A549 (cell line): ENCODE data around the gene MRPL27. TPM values are rescaled to one million over a fixed set of nuclear protein-coding genes. Genes with fewer than 3 reads are reported as not detected.

Experiments
- ATAC-seq, 2 experiments: fragments of 200-7000 bp in 1 of 2; fragments of >200 bp in 1 of 2; cut with Nextera tagmentation in 1 of 2; cut with Tn5 transposase in 1 of 2; 3 replicates each; pipeline versions ENCODE4 v1.8.0 to v1.9.1; 2018 to 2020; ENCODE audit warnings: mild to moderate bottlenecking in 1 of 2, moderate library complexity in 1 of 2
- CTCF ChIA-PET: fragments of 300-600 bp; sonication (Branson Sonifier 250); formaldehyde crosslinking; extraction: SDS; loops from one replicate; lab custom pipeline; 2021; ENCODE audit warnings: antibody characterized with exemption, inconsistent platforms; lab: Yijun Ruan, JAX
- POLR2A ChIA-PET: fragments of 350-600 bp; formaldehyde crosslinking; extraction: SDS; loops from one replicate; lab custom pipeline; 2021; ENCODE audit warnings: antibody characterized with exemption, inconsistent platforms; lab: Yijun Ruan, JAX
- DNase-seq, 2 experiments: peaks; one replicate each; pipeline versions ENCODE4 v3.0.0 to v3.0.0-alpha.2; 2011 to 2016; ENCODE audit warnings: low read depth in 1 of 2, low spot score in 1 of 2
- FAIRE-seq: peaks from 2 replicates; lab custom pipeline; 2011; peaks lifted over from hg19 to GRCh38; lab: Jason Lieb, UNC
- H3K27ac ChIP-seq, 2 experiments: fragments of >200 bp; sonication (Bioruptor Twin); formaldehyde crosslinking; 3 replicates each; pipeline ENCODE4 v1.5.1; 2016 to 2017
- H3K4me1 ChIP-seq: fragments of >200 bp; sonication (Bioruptor Twin); formaldehyde crosslinking; 3 replicates; pipeline ENCODE4 v1.6.1; 2016
- H3K4me2 ChIP-seq: fragments of >200 bp; sonication (Bioruptor Twin); formaldehyde crosslinking; 3 replicates; pipeline ENCODE4 v1.6.1; 2016
- H3K4me3 ChIP-seq: fragments of >200 bp; sonication (Bioruptor Twin); formaldehyde crosslinking; 3 replicates; pipeline ENCODE4 v1.5.1; 2016
- H3K9me3 ChIP-seq: fragments of >200 bp; sonication (Bioruptor Twin); formaldehyde crosslinking; 3 replicates; pipeline ENCODE4 v1.6.1; 2016
- CEBPB ChIP-seq, 2 experiments: fragments of >200 bp in 1 of 2; sonication (Bioruptor Twin) in 1 of 2; formaldehyde crosslinking in 1 of 2; IDR thresholded peaks; 2 replicates each; pipeline ENCODE4 v1.6.1; 2012 to 2016
- CHD2 ChIP-seq: fragments of 150-350 bp; IDR thresholded peaks from 2 replicates; pipeline ENCODE4 v1.6.1; 2014; ENCODE audit warnings: low read length; ENCODE audit not compliant: partially characterized antibody
- CHD4 ChIP-seq: fragments of 200-600 bp; sonication (generic); IDR thresholded peaks from 2 replicates; pipeline ENCODE4 v1.6.1; 2016; ENCODE audit warnings: antibody characterized with exemption, mild to moderate bottlenecking, borderline replicate concordance
- CTCF ChIP-seq: fragments of >200 bp; sonication (Bioruptor Twin); formaldehyde crosslinking; IDR thresholded peaks from 3 replicates; pipeline ENCODE4 v1.5.1; 2016
- ESRRA ChIP-seq: fragments of 150-350 bp; IDR thresholded peaks from 2 replicates; pipeline ENCODE4 v1.6.1; 2014; ENCODE audit warnings: mild to moderate bottlenecking, low read length, borderline replicate concordance
- FOSB ChIP-seq: fragments of 250-450 bp; sonication (Bioruptor Pico); IDR thresholded peaks from 2 replicates; pipeline ENCODE4 v1.5.0; 2020; ENCODE audit warnings: mild to moderate bottlenecking, moderate library complexity
- GATA3 ChIP-seq: IDR thresholded peaks from 2 replicates; pipeline ENCODE4 v1.6.1; 2012; ENCODE audit warnings: borderline replicate concordance
- HOXA7 ChIP-seq: fragments of 250-450 bp; sonication (Bioruptor Pico); IDR thresholded peaks from 2 replicates; pipeline ENCODE4 v1.5.0; 2020; ENCODE audit warnings: mild to moderate bottlenecking, moderate library complexity
- JUNB ChIP-seq: fragments of >200 bp; sonication (Bioruptor Twin); formaldehyde crosslinking; IDR thresholded peaks from 2 replicates; pipeline ENCODE4 v1.6.1; 2016
- KDM1A ChIP-seq: fragments of 200-600 bp; sonication (generic); IDR thresholded peaks from 2 replicates; pipeline ENCODE4 v1.6.1; 2016; ENCODE audit warnings: low read depth, mild to moderate bottlenecking
- MAFK ChIP-seq: fragments of 450-650 bp; IDR thresholded peaks from 2 replicates; pipeline ENCODE4 v1.6.1; 2014; ENCODE audit not compliant: partially characterized antibody
- NFE2L2 ChIP-seq: fragments of 150-350 bp; conservative IDR thresholded peaks from 2 replicates; pipeline ENCODE4 v1.6.1; 2014; ENCODE audit warnings: low read length
- NR3C1 ChIP-seq: fragments of >200 bp; sonication (Bioruptor Twin); formaldehyde crosslinking; IDR thresholded peaks from 3 replicates; pipeline ENCODE4 v1.6.1; 2017
- PBX3 ChIP-seq: IDR thresholded peaks from 2 replicates; pipeline ENCODE4 v1.6.1; 2012
- PHF8 ChIP-seq: fragments of 200-600 bp; sonication (generic); IDR thresholded peaks from 2 replicates; pipeline ENCODE4 v1.6.1; 2016; ENCODE audit warnings: low read depth, mild to moderate bottlenecking, antibody characterized with exemption, moderate library complexity, borderline replicate concordance
- POLR2AphosphoS2 ChIP-seq: conservative IDR thresholded peaks from 2 replicates; pipeline ENCODE4 v1.6.1; 2012; ENCODE audit warnings: low read length, improper control_type of control experiment, inconsistent platforms
- RFX5 ChIP-seq: fragments of 450-650 bp; IDR thresholded peaks from 2 replicates; pipeline ENCODE4 v1.7.1; 2014; ENCODE audit warnings: antibody characterized with exemption, mild to moderate bottlenecking, moderate library complexity
- TFCP2L1 ChIP-seq: fragments of 250-450 bp; sonication (Bioruptor Pico); IDR thresholded peaks from 2 replicates; pipeline ENCODE4 v1.5.0; 2021; ENCODE audit warnings: mild to moderate bottlenecking
- TP53 ChIP-seq: fragments of 250-450 bp; sonication (Bioruptor Pico); IDR thresholded peaks from 2 replicates; pipeline ENCODE4 v1.5.0; 2021; ENCODE audit warnings: mild to moderate bottlenecking, moderate library complexity
- WGBS: methylation state at CpG from one replicate; pipeline ENCODE4 v1.1.6; 2017; ENCODE audit errors: missing lambda C conversion rate; 5-methylcytosine and 5-hydroxymethylcytosine counted together
- polyA plus RNA-seq, 4 experiments: library from polyadenylated mRNA; depleted of rRNA in 3 of 4; stranded (reverse); fragments of >200 nt; fragmentation: RNase III in 1 of 4; extraction: RNeasy Plus Mini Kit Qiagen cat#74134 plus additional on column Dnase treatment in 1 of 4; gene quantifications; 2 replicates in 3 of 4; 3 replicates in 1 of 4; pipeline ENCODE4 v1.2.3, GENCODE V29; 2011 to 2017

MRPL27 gene
- polyA plus RNA-seq, 2 of the 4 experiments (the other 2 are of a cell fraction), result 149 to 155 TPM

GRCh38 chr17:50381260-50381815 lies 8.4 kb upstream of the MRPL27 start:
- CTCF ChIA-PET, result interaction anchor here (0.8 to 33.9 kb wide), 6 partner anchors 9 to 158 kb away, joined by 3 to 445 read pairs (median 5); partner anchors contain the start of gene LRRC59
- ATAC-seq (no peak), DNase-seq (no peak), FAIRE-seq (no peak)
- Histone ChIP-seq H3K4me3 (no peak overlapping the region), H3K9me3 (no peaks in the 10 kb centered on the region), H3K27ac (no peak overlapping the region), H3K4me1 (no peaks in the 10 kb centered on the region), H3K4me2 (no peak overlapping the region)
- TF ChIP-seq MAFK, result peak; percentile 55
- no peak for TF ChIP-seq GATA3
- 88% methylated on average over 7 of the region's 7 CpGs for WGBS
- POLR2A ChIA-PET, result interaction anchor here (0.9 to 1.0 kb wide), 2 partner anchors 17 to 35 kb away, joined by 3 to 4 read pairs; partner anchors contain the start of gene XYLT2

- no peak overlapping the region for H3K4me3 ChIP-seq
- ATAC-seq (peak; percentile 27 to 36; a peak in 5 of 6 replicates), FAIRE-seq (no peak), DNase-seq (no peak)
- CTCF ChIA-PET, result interaction anchor here (0.6 to 33.9 kb wide), 6 partner anchors 11 to 343 kb away, joined by 3 to 445 read pairs (median 5); partner anchors contain the start of gene LRRC59
- POLR2A ChIA-PET, result interaction anchor here (0.9 to 1.5 kb wide), 5 partner anchors 9 to 99 kb away, joined by 3 to 4 read pairs (median 3); partner anchors contain the start of gene XYLT2
- TF ChIP-seq TFCP2L1 (CRISPR knock-in tag) (peak; percentile 3), POLR2AphosphoS2 (peak; percentile 93), PHF8 (no peak), HOXA7 (peak; percentile 71; the same call in 1 of the 2 replicates), CTCF (peak; percentile 21; the same call in 2 of the 3 replicates), TP53 (0 out of 2 replicates have a peak, but pooled peaks have one; percentile 13), ESRRA (no peak), FOSB (CRISPR knock-in tag) (peak; percentile 47; the same call in 1 of the 2 replicates)
- H3K27ac ChIP-seq, result no peak overlapping the region
- no peaks in the 10 kb centered on the region for H3K4me1 ChIP-seq
- no peaks in the 10 kb centered on the region for H3K9me3 ChIP-seq
- no peak overlapping the region for H3K4me2 ChIP-seq
- 91% methylated on average over 12 of the region's 13 CpGs for WGBS
Observed at GRCh38 chr17:50380369-50381259, 7.6 kb upstream of the MRPL27 start.

GRCh38 chr17:50379351-50380132 lies 6.6 kb upstream of the MRPL27 start:
- no peak for FAIRE-seq
- Histone ChIP-seq H3K27ac (no peak overlapping the region), H3K4me3 (no peak overlapping the region), H3K4me1 (no peaks in the 10 kb centered on the region), H3K4me2 (no peak overlapping the region), H3K9me3 (no peaks in the 10 kb centered on the region)
- ATAC-seq, result peak; percentile 12 to 14; a peak in 5 of 6 replicates
- CTCF ChIA-PET, result interaction anchor here (0.6 to 33.9 kb wide), 4 partner anchors 13 to 344 kb away, joined by 3 to 445 read pairs (median 56); partner anchors contain the start of gene LRRC59
- 84% methylated on average over 6 of the region's 6 CpGs for WGBS
- TF ChIP-seq PBX3, result no peak
- TF ChIP-seq CHD2, result no peak
- no peak for TF ChIP-seq JUNB
- no peak for TF ChIP-seq CEBPB (IDR thresholded peaks at IDR 0.05)
- no peak for TF ChIP-seq CHD4
- no peak for TF ChIP-seq NR3C1
- TF ChIP-seq NFE2L2, result no peak
- no peak for TF ChIP-seq KDM1A
- TF ChIP-seq RFX5, result no peak
- TF ChIP-seq FOSB (CRISPR knock-in tag), result no peak
- no peak for TF ChIP-seq HOXA7
- no peak for DNase-seq
- POLR2A ChIA-PET, result interaction anchor here (0.9 to 1.5 kb wide), 3 partner anchors 10 to 100 kb away, joined by 3 read pairs; no protein-coding TSS in a partner anchor
